GM23338 (cell line): ENCODE measurements around the gene ICAM1. TPM values are rescaled to one million over a fixed set of nuclear protein-coding genes. Genes with fewer than 3 reads are reported as not detected.

Experiments used
- ATAC-seq: fragments of 200-7000 bp; cut with Tn5 transposase; 3 replicates; pipeline ENCODE4 v1.9.1; 2020
- DNase-seq: peaks from one replicate; pipeline ENCODE4 v3.0.0-alpha.2; 2015; ENCODE audit warnings: low spot score
- H2AFZ ChIP-seq: fragments of 200-600 bp; sonication (generic); 2 replicates; pipeline ENCODE4 v1.8.0; 2016; ENCODE audit warnings: antibody characterized with exemption, mild to moderate bottlenecking, moderate library complexity
- H3F3A ChIP-seq: fragments of 200-600 bp; sonication (generic); replicated peaks from 2 replicates; pipeline ENCODE4 v1.8.0; 2017; ENCODE audit warnings: antibody characterized with exemption, mixed run types, low read depth
- H3K27ac ChIP-seq: fragments of 200-600 bp; sonication (generic); 2 replicates; pipeline ENCODE4 v1.6.1; 2016; ENCODE audit warnings: low read depth
- H3K27me3 ChIP-seq: fragments of 200-600 bp; sonication (generic); 2 replicates; pipeline ENCODE4 v1.8.0; 2016; ENCODE audit warnings: mild to moderate bottlenecking, mixed run types, moderate library complexity; ENCODE audit not compliant: insufficient read depth
- H3K36me3 ChIP-seq: fragments of 200-600 bp; sonication (generic); 2 replicates; pipeline ENCODE4 v1.8.0; 2016; ENCODE audit warnings: mild to moderate bottlenecking; ENCODE audit not compliant: insufficient read depth
- H3K4me1 ChIP-seq: fragments of 200-600 bp; sonication (generic); 2 replicates; pipeline ENCODE4 v1.8.0; 2016; ENCODE audit warnings: mild to moderate bottlenecking, moderate library complexity; ENCODE audit not compliant: insufficient read depth
- H3K4me2 ChIP-seq: fragments of 200-600 bp; sonication (generic); 2 replicates; pipeline ENCODE4 v1.7.1; 2017; ENCODE audit warnings: mixed run types
- H3K4me3 ChIP-seq: fragments of 200-600 bp; sonication (generic); 2 replicates; pipeline ENCODE4 v1.6.1; 2016; ENCODE audit warnings: mixed run types
- H3K79me2 ChIP-seq: fragments of 200-600 bp; sonication (generic); replicated peaks from 2 replicates; pipeline ENCODE4 v1.8.0; 2017; ENCODE audit warnings: mild to moderate bottlenecking; ENCODE audit not compliant: insufficient read depth
- H3K9me2 ChIP-seq: fragments of 200-600 bp; sonication (generic); 2 replicates; pipeline ENCODE4 v1.8.0; 2017; ENCODE audit not compliant: insufficient read depth
- H4K20me1 ChIP-seq: fragments of 200-600 bp; sonication (generic); replicated peaks from 2 replicates; pipeline ENCODE4 v1.8.0; 2017; ENCODE audit warnings: mild to moderate bottlenecking; ENCODE audit not compliant: insufficient read depth
- H3K27ac Mint-ChIP-seq: 2 replicates; pipeline ENCODE4 v1.8.0; 2020; ENCODE audit warnings: inconsistent platforms, mild to moderate bottlenecking, moderate library complexity, mixed read lengths
- H3K27me3 Mint-ChIP-seq: 3 replicates; pipeline ENCODE4 v1.8.0; 2022; ENCODE audit warnings: low read depth, mild to moderate bottlenecking, moderate library complexity, mixed read lengths, inconsistent platforms; ENCODE audit not compliant: insufficient read depth, poor library complexity
- H3K36me3 Mint-ChIP-seq: 3 replicates; pipeline ENCODE4 v1.8.0; 2021; ENCODE audit warnings: low read depth, mild to moderate bottlenecking, inconsistent platforms, moderate library complexity, mixed read lengths
- H3K4me1 Mint-ChIP-seq: 3 replicates; pipeline ENCODE4 v1.8.0; 2020; ENCODE audit warnings: mild to moderate bottlenecking, inconsistent platforms, mixed read lengths
- H3K4me3 Mint-ChIP-seq: 3 replicates; pipeline ENCODE4 v1.8.0; 2021; ENCODE audit warnings: moderate library complexity, mild to moderate bottlenecking, inconsistent platforms, mixed read lengths
- H3K9me3 Mint-ChIP-seq: 3 replicates; pipeline ENCODE4 v1.8.0; 2020; ENCODE audit warnings: moderate library complexity, mild to moderate bottlenecking, inconsistent platforms, mixed read lengths
- CTCF ChIP-seq, 2 experiments: fragments of 200-600 bp in 1 of 2; sonication (generic) in 1 of 2; conservative IDR thresholded peaks; 2 replicates each; pipeline versions ENCODE4 v1.5.1 to v1.6.1; 2016 to 2017; ENCODE audit warnings: antibody characterized with exemption in 2 of 2, low read depth in 2 of 2, mild to moderate bottlenecking in 2 of 2, moderate library complexity in 1 of 2
- ETS1 ChIP-seq: IDR thresholded peaks from 2 replicates; pipeline ENCODE4 v1.6.1; 2016; ENCODE audit warnings: antibody characterized with exemption
- POLR2AphosphoS5 ChIP-seq: IDR thresholded peaks from 2 replicates; pipeline ENCODE4 v1.6.1; 2016; ENCODE audit warnings: antibody characterized with exemption, low read depth
- STAT1 ChIP-seq: IDR thresholded peaks from one replicate; pipeline ENCODE4 v1.6.1; 2016; ENCODE audit warnings: antibody characterized with exemption; ENCODE audit not compliant: unreplicated experiment
- ZNF114 ChIP-seq: fragments of 250-450 bp; sonication (Bioruptor Pico); IDR thresholded peaks from 2 replicates; pipeline ENCODE4 v1.5.0; 2020; ENCODE audit warnings: mild to moderate bottlenecking, moderate library complexity
- ZNF462 ChIP-seq: fragments of 250-450 bp; sonication (Bioruptor Pico); IDR thresholded peaks from 2 replicates; pipeline ENCODE4 v1.5.0; 2020; ENCODE audit warnings: mild to moderate bottlenecking, moderate library complexity
- polyA plus RNA-seq: library from polyadenylated mRNA; unstranded; fragments of >200 nt; fragmentation: Nextera tagmentation; extraction: Ambion mirVana; gene quantifications from 2 replicates; pipeline ENCODE4 v1.2.1, GENCODE V29; 2016
- total RNA-seq: library from RNA; depleted of rRNA; stranded (reverse); fragments of >200 nt; shearing (Covaris generic); gene quantifications from 2 replicates; pipeline ENCODE4 v1.2.3, GENCODE V29; 2014

The ICAM1 gene
- total and polyA plus RNA-seq, 2 experiments from 2014 or later = 1.6 to 3.5 TPM

- TF ChIP-seq ZNF462 (CRISPR knock-in tag) (no peak), ETS1 (no peak), STAT1 (no peak), ZNF114 (no peak)
Observed at GRCh38 chr19:10228393-10228792, 42.5 kb upstream of the ICAM1 start (continued).

GRCh38 chr19:10228920-10229319 lies 42.0 kb upstream of the ICAM1 start:
- Histone ChIP-seq H3K4me1 (peaks cover 3% of the 10 kb centered on the region), H3F3A (peaks cover 8% of the 10 kb centered on the region), H3K9me2 (no peaks in the 10 kb centered on the region), H4K20me1 (no peaks in the 10 kb centered on the region; the same call in 1 of the 2 replicates), H2AFZ (no peak overlapping the region), H3K36me3 (no peaks in the 10 kb centered on the region), H3K27me3 (no peaks in the 10 kb centered on the region), H3K79me2 (peaks cover 8% of the 10 kb centered on the region; the same call in 1 of the 2 replicates), H3K27ac (no peak overlapping the region), H3K4me2 (no peak overlapping the region), H3K4me3 (no peak overlapping the region)
- no peak overlapping the region for H3K27ac Mint-ChIP-seq
- peaks cover 15% of the 10 kb centered on the region for H3K27me3 Mint-ChIP-seq
- DNase-seq = peak; percentile 87
- peak; percentile 5 for ATAC-seq
- H3K4me3 Mint-ChIP-seq = no peak overlapping the region
- H3K36me3 Mint-ChIP-seq = peaks cover 4% of the 10 kb centered on the region; the same call in 1 of the 3 replicates
- TF ChIP-seq CTCF (conservative IDR thresholded peaks at IDR 0.05; ENCODE audit: low read depth in 2 of 2) (peak; percentile 63 to 69), POLR2AphosphoS5 (no peak)
- peaks cover 13% of the 10 kb centered on the region for H3K4me1 Mint-ChIP-seq
- no peaks in the 10 kb centered on the region for H3K9me3 Mint-ChIP-seq
